ENCODE results near the gene ARAP1.

ARAP1 gene

DNA sequence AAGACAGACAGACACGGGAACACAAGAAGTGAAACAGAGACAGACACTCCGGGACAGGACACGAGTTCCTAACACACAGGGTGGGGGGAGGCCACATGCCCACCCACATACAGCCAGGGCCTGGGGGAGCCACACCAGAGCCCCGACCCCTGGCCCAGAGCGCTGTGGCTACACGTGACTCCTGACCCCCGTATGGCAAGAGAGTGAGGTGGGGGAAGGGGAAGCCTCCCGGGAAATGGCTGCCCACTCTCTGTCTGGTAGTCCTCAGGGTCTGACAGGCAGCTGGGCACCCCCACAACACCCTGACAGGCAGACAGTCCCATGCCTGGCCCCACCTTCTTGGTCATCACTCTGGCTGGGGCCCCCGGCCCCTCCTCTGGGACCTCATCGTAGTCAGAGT lies 39.4 kb downstream of the ARAP1 start:
- Histone ChIP-seq H3F3A (ENCODE audit: low read depth) (no peaks in the 10 kb centered on the region), H4K20me1 (ENCODE audit: insufficient read depth, low read length, poor library complexity, severe bottlenecking) (peaks cover 15% of the 10 kb centered on the region), H3K9ac (ENCODE audit: low read depth, low read length, poor library complexity, severe bottlenecking) (no peak overlapping the region), H3K9me3 (ENCODE audit: insufficient read depth, low read depth, low read length) (no peaks in the 10 kb centered on the region), H3K4me2 (ENCODE audit: low read depth, low read length, poor library complexity, severe bottlenecking) (no peak overlapping the region), H3K27me3 (ENCODE audit: insufficient read depth, low read length, poor library complexity, severe bottlenecking) (no peaks in the 10 kb centered on the region), H2AFZ (ENCODE audit: low read length) (no peak overlapping the region), H3K4me3 (ENCODE audit: low read length, poor library complexity, severe bottlenecking) (no peak overlapping the region), H3K4me1 (ENCODE audit: insufficient read depth, low read length, poor library complexity, severe bottlenecking) (no peaks in the 10 kb centered on the region), H3K79me2 (ENCODE audit: insufficient read depth, low read length) (peaks cover 40% of the 10 kb centered on the region; the same call in 1 of the 2 replicates), H3K9me2 (replicated peaks; ENCODE audit: low read depth, low read length) (no peaks in the 10 kb centered on the region), H3K36me3 (ENCODE audit: insufficient read depth, low read length) (peaks cover 49% of the 10 kb centered on the region; the same call in 1 of the 2 replicates)
- no peak for TF ChIP-seq EZH2phosphoT487 (IDR thresholded peaks at IDR 0.05; ENCODE audit: borderline replicate concordance)
- TF ChIP-seq, protein P1, sequence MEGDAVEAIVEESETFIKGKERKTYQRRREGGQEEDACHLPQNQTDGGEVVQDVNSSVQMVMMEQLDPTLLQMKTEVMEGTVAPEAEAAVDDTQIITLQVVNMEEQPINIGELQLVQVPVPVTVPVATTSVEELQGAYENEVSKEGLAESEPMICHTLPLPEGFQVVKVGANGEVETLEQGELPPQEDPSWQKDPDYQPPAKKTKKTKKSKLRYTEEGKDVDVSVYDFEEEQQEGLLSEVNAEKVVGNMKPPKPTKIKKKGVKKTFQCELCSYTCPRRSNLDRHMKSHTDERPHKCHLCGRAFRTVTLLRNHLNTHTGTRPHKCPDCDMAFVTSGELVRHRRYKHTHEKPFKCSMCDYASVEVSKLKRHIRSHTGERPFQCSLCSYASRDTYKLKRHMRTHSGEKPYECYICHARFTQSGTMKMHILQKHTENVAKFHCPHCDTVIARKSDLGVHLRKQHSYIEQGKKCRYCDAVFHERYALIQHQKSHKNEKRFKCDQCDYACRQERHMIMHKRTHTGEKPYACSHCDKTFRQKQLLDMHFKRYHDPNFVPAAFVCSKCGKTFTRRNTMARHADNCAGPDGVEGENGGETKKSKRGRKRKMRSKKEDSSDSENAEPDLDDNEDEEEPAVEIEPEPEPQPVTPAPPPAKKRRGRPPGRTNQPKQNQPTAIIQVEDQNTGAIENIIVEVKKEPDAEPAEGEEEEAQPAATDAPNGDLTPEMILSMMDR (conservative IDR thresholded peaks at IDR 0.05; ENCODE audit: low read length) = no peak

DNA sequence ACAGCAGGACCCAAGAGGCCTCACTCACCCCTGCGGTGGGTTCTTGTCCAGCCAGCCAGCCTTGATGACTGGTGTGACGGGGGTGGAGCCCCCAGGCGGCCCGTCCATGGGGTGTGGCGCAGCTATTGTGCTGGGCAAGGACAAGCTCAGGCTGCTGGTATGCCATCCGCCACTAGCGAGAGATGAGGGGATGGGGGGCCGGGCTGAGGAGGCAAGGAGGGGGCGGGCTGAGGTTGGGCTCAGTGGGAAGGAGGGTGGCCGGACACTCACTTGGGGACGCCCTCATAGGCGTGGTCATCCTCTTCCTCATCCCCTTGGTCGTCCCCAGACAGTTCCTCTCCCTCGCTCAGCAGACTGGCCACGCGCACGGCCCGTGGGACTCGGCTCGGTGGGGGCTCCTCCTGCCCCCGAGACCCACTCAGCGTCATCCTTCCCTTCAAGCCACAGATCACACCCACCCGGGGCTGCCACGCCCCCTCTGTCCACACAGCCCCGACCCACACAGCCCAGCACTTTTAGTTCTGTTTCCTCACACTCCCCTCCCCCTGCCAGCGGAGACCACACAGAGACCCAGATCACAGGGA lies 39.9 kb downstream of the ARAP1 start:
- Histone ChIP-seq H2AFZ (ENCODE audit: low read length) (no peak overlapping the region), H3K9me3 (ENCODE audit: insufficient read depth, low read depth, low read length) (no peaks in the 10 kb centered on the region), H4K20me1 (ENCODE audit: insufficient read depth, low read length, poor library complexity, severe bottlenecking) (peaks cover 15% of the 10 kb centered on the region), H3K4me2 (ENCODE audit: low read depth, low read length, poor library complexity, severe bottlenecking) (no peak overlapping the region), H3K9me2 (replicated peaks; ENCODE audit: low read depth, low read length) (no peaks in the 10 kb centered on the region), H3K4me1 (ENCODE audit: insufficient read depth, low read length, poor library complexity, severe bottlenecking) (no peaks in the 10 kb centered on the region), H3K4me3 (ENCODE audit: low read length, poor library complexity, severe bottlenecking) (no peak overlapping the region), H3K27me3 (ENCODE audit: insufficient read depth, low read length, poor library complexity, severe bottlenecking) (no peaks in the 10 kb centered on the region), H3K36me3 (ENCODE audit: insufficient read depth, low read length) (peaks cover 50% of the 10 kb centered on the region; the same call in 1 of the 2 replicates), H3K79me2 (ENCODE audit: insufficient read depth, low read length) (peaks cover 34% of the 10 kb centered on the region; the same call in 1 of the 2 replicates), H3F3A (ENCODE audit: low read depth) (no peaks in the 10 kb centered on the region), H3K9ac (ENCODE audit: low read depth, low read length, poor library complexity, severe bottlenecking) (no peak overlapping the region)
- TF ChIP-seq EZH2phosphoT487 (IDR thresholded peaks at IDR 0.05; ENCODE audit: borderline replicate concordance) = no peak
- TF ChIP-seq, protein P1 (conservative IDR thresholded peaks at IDR 0.05; ENCODE audit: low read length) = no peak

DNA sequence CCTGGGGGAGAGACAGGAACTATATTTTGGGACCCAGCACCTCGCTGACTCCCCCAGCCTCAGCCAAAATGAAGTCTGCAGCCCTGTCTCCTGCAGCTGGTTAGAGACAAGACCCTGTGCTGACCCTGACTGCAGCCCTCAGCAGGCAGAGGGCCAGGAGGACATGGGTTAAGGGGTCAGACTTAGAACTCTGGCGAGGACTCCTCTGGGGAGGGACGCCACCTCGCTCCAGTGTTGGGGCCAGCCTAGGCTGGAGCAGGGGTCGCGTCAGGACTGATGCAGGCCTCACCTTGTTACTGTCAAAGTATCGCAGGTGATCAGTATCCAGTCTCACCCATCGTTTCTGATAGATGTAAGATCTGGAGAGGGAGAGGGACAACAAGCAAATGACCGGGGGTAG lies 41.1 kb downstream of the ARAP1 start:
- no peaks in the 10 kb centered on the region for H3K9me2 ChIP-seq (replicated peaks; ENCODE audit: low read depth, low read length)
- no peaks in the 10 kb centered on the region for H3K27me3 ChIP-seq (ENCODE audit: insufficient read depth, low read length, poor library complexity, severe bottlenecking)
- no peaks in the 10 kb centered on the region for H3K4me1 ChIP-seq (ENCODE audit: insufficient read depth, low read length, poor library complexity, severe bottlenecking)
- H3K79me2 ChIP-seq (ENCODE audit: insufficient read depth, low read length) = peaks cover 23% of the 10 kb centered on the region; the same call in 1 of the 2 replicates
- no peaks in the 10 kb centered on the region for H3F3A ChIP-seq (ENCODE audit: low read depth)
- no peak overlapping the region for H3K9ac ChIP-seq (ENCODE audit: low read depth, low read length, poor library complexity, severe bottlenecking)
- no peak overlapping the region for H3K4me2 ChIP-seq (ENCODE audit: low read depth, low read length, poor library complexity, severe bottlenecking)
- no peak overlapping the region for H3K4me3 ChIP-seq (ENCODE audit: low read length, poor library complexity, severe bottlenecking)
- peaks cover 62% of the 10 kb centered on the region; the same call in 1 of the 2 replicates for H3K36me3 ChIP-seq (ENCODE audit: insufficient read depth, low read length)
- no peaks in the 10 kb centered on the region for H3K9me3 ChIP-seq (ENCODE audit: insufficient read depth, low read depth, low read length)
- TF ChIP-seq, protein P1 (conservative IDR thresholded peaks at IDR 0.05; ENCODE audit: low read length) = no peak
- H2AFZ ChIP-seq (ENCODE audit: low read length) = no peak overlapping the region
- peaks cover 15% of the 10 kb centered on the region for H4K20me1 ChIP-seq (ENCODE audit: insufficient read depth, low read length, poor library complexity, severe bottlenecking)

Data from Loucy (cell line).